Endothelial cell of umbilical vein (primary cell): ENCODE measurements around the gene SMARCAL1. TPM values are rescaled to one million over a fixed set of nuclear protein-coding genes. Genes with fewer than 3 reads are reported as not detected.

Experiments
- BruUV-seq: library from RNA; stranded (reverse); fragments of 400-500 nt; replicated peaks from 2 replicates; lab custom pipeline; 2021; lab: Mats Ljungman, UMichigan
- CTCF ChIA-PET: fragments of 300-600, 350-600 bp; sonication (Branson Sonifier 250); formaldehyde crosslinking; loops from one replicate; lab custom pipeline; 2021; ENCODE audit warnings: antibody characterized with exemption, inconsistent platforms; lab: Charles Lee
- POLR2A ChIA-PET: fragments of 300-600, 350-600 bp; sonication (Branson Sonifier 250); formaldehyde crosslinking; loops from one replicate; lab custom pipeline; 2021; ENCODE audit warnings: antibody characterized with exemption, inconsistent platforms; lab: Charles Lee
- DNase-seq: peaks from one replicate; pipeline ENCODE4 v3.0.0-alpha.2; 2011; ENCODE audit warnings: low read depth, low spot score
- FAIRE-seq: peaks from 2 replicates; lab custom pipeline; 2011; peaks lifted over from hg19 to GRCh38; lab: Jason Lieb, UNC
- H2AFZ ChIP-seq: 2 replicates; pipeline ENCODE4 v1.6.0; 2012; ENCODE audit warnings: low read depth, low read length, control low read depth, inconsistent platforms
- H3K27ac ChIP-seq: 2 replicates; pipeline ENCODE4 v1.5.1; 2011; ENCODE audit warnings: low read depth, mild to moderate bottlenecking, control low read depth, low read length, moderate library complexity; ENCODE audit not compliant: insufficient read depth
- H3K27me3 ChIP-seq, 2 experiments: 2 replicates each; pipeline versions ENCODE4 v1.6.0 to v1.6.1; 2011; ENCODE audit warnings: low read length in 2 of 2, mixed read lengths in 1 of 2; ENCODE audit not compliant: control insufficient read depth in 2 of 2, insufficient read depth in 2 of 2
- H3K36me3 ChIP-seq, 2 experiments: 2 replicates in 1 of 2; 3 replicates in 1 of 2; pipeline ENCODE4 v1.5.1; 2011; ENCODE audit warnings: low read length in 2 of 2, mild to moderate bottlenecking in 1 of 2, moderate library complexity in 1 of 2; ENCODE audit not compliant: control insufficient read depth in 2 of 2, insufficient read depth in 2 of 2; ENCODE audit errors: extremely low read depth in 1 of 2
- H3K4me1 ChIP-seq: 3 replicates; pipeline ENCODE4 v1.5.1; 2011; ENCODE audit warnings: mild to moderate bottlenecking, low read length; ENCODE audit not compliant: control insufficient read depth, insufficient read depth; ENCODE audit errors: extremely low read depth
- H3K4me2 ChIP-seq: 2 replicates; pipeline ENCODE4 v1.6.1; 2011; ENCODE audit warnings: low read length, control low read depth, mixed read lengths; ENCODE audit not compliant: insufficient read depth
- H3K4me3 ChIP-seq, 3 experiments: fragments of 200-600 bp in 1 of 3; sonication (generic), shearing (Covaris generic) in 1 of 3; replicated peaks in 1 of 3; 2 replicates each; pipeline ENCODE4 v1.5.1; 2011 to 2016; ENCODE audit warnings: control low read depth in 3 of 3, low read length in 3 of 3, mild to moderate bottlenecking in 2 of 3, inconsistent platforms in 1 of 3, low read depth in 1 of 3, moderate library complexity in 1 of 3; ENCODE audit not compliant: insufficient read depth in 1 of 3
- H3K79me2 ChIP-seq: 2 replicates; pipeline ENCODE4 v1.6.0; 2012; ENCODE audit warnings: low read length, inconsistent platforms; ENCODE audit not compliant: control insufficient read depth, insufficient read depth
- H3K9ac ChIP-seq: replicated peaks from 2 replicates; pipeline ENCODE3; 2011; ENCODE audit warnings: low read length, control low read depth; ENCODE audit not compliant: insufficient read depth; ENCODE audit errors: extremely low read depth
- H3K9me1 ChIP-seq: replicated peaks from 3 replicates; pipeline ENCODE4 v1.6.0; 2011; ENCODE audit warnings: mild to moderate bottlenecking, low read length; ENCODE audit not compliant: control insufficient read depth, insufficient read depth; ENCODE audit errors: extremely low read depth
- H3K9me3 ChIP-seq: replicated peaks from 2 replicates; pipeline ENCODE4 v1.5.1; 2012; ENCODE audit warnings: low read length, inconsistent platforms; ENCODE audit not compliant: control insufficient read depth, insufficient read depth
- H4K20me1 ChIP-seq: replicated peaks from 2 replicates; pipeline ENCODE3; 2011; ENCODE audit warnings: mild to moderate bottlenecking, low read length; ENCODE audit not compliant: control insufficient read depth, insufficient read depth; ENCODE audit errors: extremely low read depth
- CTCF ChIP-seq, 2 donors: IDR thresholded peaks; 1 replicate in 1 of 2; 2 replicates in 1 of 2; pipeline ENCODE4 v1.5.1; 2011; ENCODE audit warnings: low read length in 2 of 2, mild to moderate bottlenecking in 2 of 2, moderate library complexity in 2 of 2, control low read depth in 1 of 2, inconsistent platforms in 1 of 2, low read depth in 1 of 2; ENCODE audit not compliant: insufficient read depth in 1 of 2; ENCODE audit errors: extremely low read depth in 1 of 2
- EZH2 ChIP-seq: IDR thresholded peaks from 2 replicates; pipeline ENCODE4 v1.6.1; 2012; ENCODE audit warnings: borderline replicate concordance, low read depth, mild to moderate bottlenecking, moderate library complexity, low read length, inconsistent platforms; ENCODE audit not compliant: severe bottlenecking
- FOS ChIP-seq: IDR thresholded peaks from 2 replicates; pipeline ENCODE4 v1.6.1; 2011; ENCODE audit warnings: mild to moderate bottlenecking, low read length, moderate library complexity, borderline replicate concordance; ENCODE audit not compliant: insufficient read depth
- GATA2 ChIP-seq: IDR thresholded peaks from 2 replicates; pipeline ENCODE4 v1.7.0; 2011; ENCODE audit warnings: low read depth, mild to moderate bottlenecking, moderate library complexity, mixed read lengths, low read length; ENCODE audit not compliant: insufficient read length, insufficient read depth
- JUN ChIP-seq: IDR thresholded peaks from 2 replicates; pipeline ENCODE4 v1.6.1; 2011; ENCODE audit warnings: borderline replicate concordance, low read depth; ENCODE audit not compliant: insufficient read length, insufficient read depth
- MYC ChIP-seq: IDR thresholded peaks from one replicate; pipeline ENCODE4 v1.6.1; 2011; ENCODE audit warnings: mild to moderate bottlenecking, low read depth, low read length
- POLR2A ChIP-seq: IDR thresholded peaks from 2 replicates; pipeline ENCODE4 v1.6.1; 2012; ENCODE audit warnings: low read depth, mild to moderate bottlenecking, control low read depth, low read length
- POLR2AphosphoS5 ChIP-seq: IDR thresholded peaks from 2 replicates; pipeline ENCODE4 v1.6.1; 2012; ENCODE audit warnings: low read depth, mild to moderate bottlenecking, control low read depth, low read length, moderate library complexity; ENCODE audit not compliant: insufficient read depth
- dilution Hi-C: fragments of 300-500 bp; cut with MboI; formaldehyde crosslinking; loops from one replicate; pipeline ENCODE4 v1.15.0; 2019; ENCODE audit warnings: low sequenced_read_pairs; ENCODE audit not compliant: extremely low pct_ligation_motif_present
- intact Hi-C: fragments of 100-400 bp; cut with micrococcal nuclease; formaldehyde crosslinking; loops from one replicate; pipeline ENCODE4 v1.10.0; 2022
- polyA plus RNA-seq, 4 experiments: library from polyadenylated mRNA; depleted of rRNA in 3 of 4; stranded (reverse) in 3 of 4; unstranded in 1 of 4; fragments of >200 nt; gene quantifications; 2 replicates each; pipeline versions ENCODE4 v1.2.1 to v1.2.3, GENCODE V29; 2011 to 2012; ENCODE audit warnings: missing spikeins in 1 of 4
- total RNA-seq: library from RNA; stranded (reverse); gene quantifications from 2 replicates; pipeline ENCODE4 v1.2.3, GENCODE V29; 2021
- TF ChIP-seq, protein P1 (sequence below): IDR thresholded peaks from 2 replicates; pipeline ENCODE4 v1.6.1; 2011; ENCODE audit not compliant: insufficient read depth, insufficient read length

The SMARCAL1 gene
- total and polyA plus RNA-seq, 2 donors (not counting 3 experiments of a cell fraction or from before 2014, with no cell fraction given), result 25.4 to 30.7 TPM

DNA sequence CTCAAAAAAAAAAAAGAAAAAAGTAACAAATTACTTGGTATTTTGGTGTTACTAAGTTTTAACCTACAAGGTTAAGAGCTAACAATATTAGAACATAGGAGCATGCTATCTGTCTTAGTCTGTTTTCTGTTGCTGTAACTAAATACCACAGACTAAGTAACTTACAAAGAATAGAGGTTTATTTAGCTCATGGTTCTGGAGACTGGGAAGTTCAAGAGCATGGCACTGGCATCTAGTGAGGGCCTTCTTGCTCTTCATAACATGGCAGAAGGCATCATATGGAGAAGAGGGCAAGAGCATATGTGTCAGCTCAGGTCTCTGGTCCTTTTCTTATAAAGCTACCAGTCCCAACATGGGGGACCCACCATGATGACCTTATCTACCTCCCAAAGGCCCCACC is 36.5 kb downstream of the SMARCAL1 start:
- Histone ChIP-seq H3K9ac (no peak overlapping the region), H3K27ac (no peak overlapping the region), H3K9me3 (no peaks in the 10 kb centered on the region), H4K20me1 (no peaks in the 10 kb centered on the region), H3K4me3 (no peak overlapping the region), H3K4me1 (no peaks in the 10 kb centered on the region), H3K9me1 (no peaks in the 10 kb centered on the region), H3K36me3 (peaks cover 13 to 16% of the 10 kb centered on the region in 2 experiments), H2AFZ (no peak overlapping the region), H3K4me2 (no peak overlapping the region), H3K27me3 (no peaks in the 10 kb centered on the region), H3K79me2 (no peaks in the 10 kb centered on the region)
- DNase-seq, result no peak
- dilution Hi-C loops (no loop called here), intact Hi-C loops (no loop called here)
- no peak for TF ChIP-seq GATA2
- no peak for TF ChIP-seq POLR2AphosphoS5
- no peak for TF ChIP-seq EZH2
- TF ChIP-seq JUN, result no peak
- TF ChIP-seq CTCF (IDR thresholded peaks at IDR 0.05; ENCODE audit: extremely low read depth in 1 of 2, insufficient read depth in 1 of 2, low read depth in 1 of 2, low read length in 2 of 2), result no peak
- TF ChIP-seq POLR2A, result no peak
- no peak for TF ChIP-seq MYC
- TF ChIP-seq, protein P1, sequence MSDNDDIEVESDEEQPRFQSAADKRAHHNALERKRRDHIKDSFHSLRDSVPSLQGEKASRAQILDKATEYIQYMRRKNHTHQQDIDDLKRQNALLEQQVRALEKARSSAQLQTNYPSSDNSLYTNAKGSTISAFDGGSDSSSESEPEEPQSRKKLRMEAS, result no peak
- TF ChIP-seq FOS, result no peak
- no peak for FAIRE-seq
- ChIA-PET CTCF (interaction anchor here (1.3 kb wide), 1 partner anchor 426 kb away, joined by 3 read pairs; no protein-coding TSS in a partner anchor), POLR2A (no interaction called here)
- no TSS peak for BruUV-seq
